HepG2 (cell line): ENCODE data around the gene RIN3. TPM values are rescaled to one million over a fixed set of nuclear protein-coding genes. Genes with fewer than 3 reads are reported as not detected.

Source experiments
- ATAC-seq: fragments of 200-7000 bp; cut with Tn5 transposase; 3 replicates; pipeline ENCODE4 v1.9.1; 2020; ENCODE audit warnings: mild to moderate bottlenecking, moderate library complexity
- BruUV-seq: library from RNA; stranded (reverse); fragments of 400-500 nt; replicated peaks from 2 replicates; lab custom pipeline; 2021; lab: Mats Ljungman, UMichigan
- CTCF ChIA-PET: fragments of 300-600 bp; formaldehyde crosslinking; extraction: SDS; loops from one replicate; lab custom pipeline; 2021; ENCODE audit warnings: low total read pairs, inconsistent platforms, low intra/inter-chr PET ratio; lab: Yijun Ruan, JAX
- POLR2A ChIA-PET: fragments of 350-600 bp; sonication (Branson Sonifier 250); formaldehyde crosslinking; loops from one replicate; lab custom pipeline; 2020; ENCODE audit warnings: antibody characterized with exemption, inconsistent platforms; lab: Yijun Ruan, JAX
- DNase-seq: peaks from one replicate; pipeline ENCODE4 v3.0.0-alpha.2; 2015; ENCODE audit warnings: low spot score
- FAIRE-seq: peaks from 3 replicates; lab custom pipeline; 2011; peaks lifted over from hg19 to GRCh38; lab: Jason Lieb, UNC
- H2AFZ ChIP-seq: one replicate; pipeline ENCODE4 v1.6.1; 2011; ENCODE audit warnings: low read length, inconsistent platforms
- H3K27ac ChIP-seq: fragments of 300-600 bp; 3 replicates; pipeline ENCODE4 v1.8.0; 2011; ENCODE audit warnings: mixed run types, mild to moderate bottlenecking, mixed read lengths, low read length, inconsistent platforms; ENCODE audit not compliant: insufficient read depth; ENCODE audit errors: extremely low read length
- H3K27me3 ChIP-seq, 2 experiments: fragments of 200-600 bp in 1 of 2; 2 replicates in 1 of 2; 3 replicates in 1 of 2; pipeline versions ENCODE4 v1.6.0 to v1.8.0; 2011; ENCODE audit warnings: low read length in 2 of 2, mild to moderate bottlenecking in 2 of 2, moderate library complexity in 2 of 2, inconsistent platforms in 1 of 2; ENCODE audit not compliant: insufficient read depth in 2 of 2, control insufficient read depth in 1 of 2
- H3K36me3 ChIP-seq, 2 experiments: fragments of 200-600 bp in 1 of 2; replicated peaks in 1 of 2; 2 replicates in 1 of 2; 3 replicates in 1 of 2; pipeline versions ENCODE4 v1.5.1 to v1.8.0; 2011; ENCODE audit warnings: low read length in 2 of 2, inconsistent platforms in 1 of 2; ENCODE audit not compliant: insufficient read depth in 2 of 2, control insufficient read depth in 1 of 2
- H3K4me1 ChIP-seq: 2 replicates; pipeline ENCODE4 v1.5.1; 2012; ENCODE audit warnings: low read length, inconsistent platforms; ENCODE audit not compliant: insufficient read depth
- H3K4me2 ChIP-seq: 2 replicates; pipeline ENCODE4 v1.6.0; 2011; ENCODE audit warnings: low read depth, low read length, inconsistent platforms
- H3K4me3 ChIP-seq, 3 experiments: fragments of 200-600 bp in 1 of 3; sonication (generic), shearing (Covaris generic) in 1 of 3; replicated peaks in 1 of 3; 2 replicates each; pipeline ENCODE4 v1.5.1; 2011 to 2016; ENCODE audit warnings: low read length in 3 of 3, inconsistent platforms in 2 of 3, low read depth in 2 of 3, mild to moderate bottlenecking in 2 of 3, control low read depth in 1 of 3, mixed read lengths in 1 of 3; ENCODE audit not compliant: insufficient read depth in 1 of 3
- H3K79me2 ChIP-seq: one replicate; pipeline ENCODE4 v1.6.1; 2011; ENCODE audit warnings: low read length, inconsistent platforms; ENCODE audit not compliant: insufficient read depth
- H3K9ac ChIP-seq: 2 replicates; pipeline ENCODE4 v1.6.0; 2011; ENCODE audit warnings: mild to moderate bottlenecking, low read depth, low read length, inconsistent platforms; ENCODE audit not compliant: insufficient read depth
- H3K9me3 ChIP-seq: 2 replicates; pipeline ENCODE4 v1.5.1; 2012; ENCODE audit warnings: mild to moderate bottlenecking, low read length
- H4K20me1 ChIP-seq: 2 replicates; pipeline ENCODE4 v1.6.0; 2011; ENCODE audit warnings: inconsistent platforms, mild to moderate bottlenecking, low read length, moderate library complexity; ENCODE audit not compliant: insufficient read depth
- AGO1 ChIP-seq: fragments of 200-400 bp; formaldehyde crosslinking; IDR thresholded peaks from 2 replicates; pipeline ENCODE4 v1.6.1; 2017; ENCODE audit warnings: mild to moderate bottlenecking, low read depth, low read length, moderate library complexity; ENCODE audit not compliant: poor library complexity, severe bottlenecking
- FOXM1 ChIP-seq: sonication (generic); formaldehyde crosslinking; IDR thresholded peaks from 2 replicates; pipeline ENCODE4 v1.5.0; 2020; ENCODE audit warnings: missing genetic modification reagents
- HMG20A ChIP-seq: IDR thresholded peaks from 2 replicates; pipeline ENCODE4 v1.6.1; 2016; ENCODE audit warnings: borderline replicate concordance
- HOXA5 ChIP-seq: sonication (generic); formaldehyde crosslinking; IDR thresholded peaks from 2 replicates; pipeline ENCODE4 v1.4.0; 2020; ENCODE audit warnings: missing genetic modification reagents
- MIER2 ChIP-seq: IDR thresholded peaks from 2 replicates; pipeline ENCODE4 v1.6.1; 2016; ENCODE audit warnings: missing biosample characterization, missing genetic modification reagents
- NKX3-1 ChIP-seq: sonication (generic); formaldehyde crosslinking; IDR thresholded peaks from 2 replicates; pipeline ENCODE4 v1.5.0; 2020; ENCODE audit warnings: missing genetic modification reagents
- RFX1 ChIP-seq: fragments of 450-650 bp; IDR thresholded peaks from 2 replicates; pipeline ENCODE4 v1.6.1; 2017
- SSRP1 ChIP-seq: IDR thresholded peaks from 2 replicates; pipeline ENCODE4 v1.6.1; 2016; ENCODE audit warnings: control low read depth
- TBL1XR1 ChIP-seq: fragments of 150-350 bp; IDR thresholded peaks from 2 replicates; pipeline ENCODE4 v1.6.1; 2014; ENCODE audit warnings: borderline replicate concordance, low read length; ENCODE audit not compliant: partially characterized antibody
- ZGPAT ChIP-seq: IDR thresholded peaks from 2 replicates; pipeline ENCODE4 v1.6.1; 2016; ENCODE audit warnings: mild to moderate bottlenecking
- ZMYM2 ChIP-seq: sonication (generic); formaldehyde crosslinking; IDR thresholded peaks from 2 replicates; pipeline ENCODE4 v1.8.0; 2022; ENCODE audit warnings: mild to moderate bottlenecking, missing genetic modification reagents
- ZNF180 ChIP-seq: sonication (generic); formaldehyde crosslinking; IDR thresholded peaks from 2 replicates; pipeline ENCODE4 v1.4.0; 2020; ENCODE audit warnings: low read depth, missing genetic modification reagents, borderline replicate concordance
- ZNF383 ChIP-seq: sonication (generic); formaldehyde crosslinking; IDR thresholded peaks from 2 replicates; pipeline ENCODE4 v1.4.0; 2020; ENCODE audit warnings: missing genetic modification reagents, mild to moderate bottlenecking, borderline replicate concordance
- WGBS: methylation state at CpG from one replicate; pipeline ENCODE4 v1.1.6; 2017; ENCODE audit warnings: low lambda C conversion rate; 5-methylcytosine and 5-hydroxymethylcytosine counted together
- in situ Hi-C: cut with HindIII; loops from 2 replicates; pipeline ENCODE4 v1.10.0; 2017; ENCODE audit warnings: low pct_unique_long_range_greater_than_20kb; ENCODE audit not compliant: extremely low pct_ligation_motif_present
- intact Hi-C: fragments of 100-400 bp; cut with micrococcal nuclease; formaldehyde crosslinking; loops from one replicate; pipeline ENCODE4 v1.10.0; 2022; ENCODE audit not compliant: unreplicated experiment
- polyA plus RNA-seq, 8 experiments: library from polyadenylated mRNA; depleted of rRNA in 3 of 8; stranded (reverse) in 7 of 8; unstranded in 1 of 8; fragments of >200 nt; fragmentation: Illumina TruSeq in 4 of 8; extraction: Trizol in 4 of 8; gene quantifications; 2 replicates each; pipeline versions ENCODE4 v1.2.1 to v1.2.3, GENCODE V29; 2011 to 2016; ENCODE audit warnings: low read depth in 4 of 8, missing spikeins in 1 of 8, mixed read lengths in 1 of 8; ENCODE audit not compliant: insufficient read depth in 1 of 8
- total RNA-seq, 5 experiments: library from RNA; depleted of rRNA; stranded (reverse); fragments of >200 nt; fragmentation: Illumina TruSeq; extraction: Trizol; gene quantifications; 2 replicates each; pipeline ENCODE4 v1.2.3, GENCODE V29; 2016; ENCODE audit warnings: low read depth in 1 of 5

RIN3 gene
- total and polyA plus RNA-seq, 2 of the 13 experiments (the other 11 are each of a cell fraction or from before 2014, with no cell fraction given), result 2.3 to 3.6 TPM

GRCh38 chr14:92649934-92650545 lies 136.5 kb downstream of the RIN3 start:
- no peak for FAIRE-seq
- ChIA-PET POLR2A (no interaction called here), CTCF (no interaction called here)
- no peak for ATAC-seq
- no peak for TF ChIP-seq ZNF180 (CRISPR knock-in tag)
- Histone ChIP-seq H3K4me1 (no peaks in the 10 kb centered on the region), H3K27me3 (no peaks in the 10 kb centered on the region; a peak in 1 of 5 replicates), H3K27ac (no peak overlapping the region), H3K4me3 (no peak overlapping the region), H3K79me2 (no peaks in the 10 kb centered on the region), H2AFZ (no peak overlapping the region), H3K4me2 (no peak overlapping the region), H3K9me3 (no peaks in the 10 kb centered on the region), H3K9ac (no peak overlapping the region), H4K20me1 (no peaks in the 10 kb centered on the region), H3K36me3 (peaks cover 1 to 3% of the 10 kb centered on the region in 2 experiments; a peak in 3 of 5 replicates)
- intact Hi-C loops, result no loop called here
- in situ Hi-C loops, result no loop called here
- DNase-seq, result no peak
- no TSS peak for BruUV-seq
- 89% methylated on average over 14 of the region's 17 CpGs for WGBS

DNA sequence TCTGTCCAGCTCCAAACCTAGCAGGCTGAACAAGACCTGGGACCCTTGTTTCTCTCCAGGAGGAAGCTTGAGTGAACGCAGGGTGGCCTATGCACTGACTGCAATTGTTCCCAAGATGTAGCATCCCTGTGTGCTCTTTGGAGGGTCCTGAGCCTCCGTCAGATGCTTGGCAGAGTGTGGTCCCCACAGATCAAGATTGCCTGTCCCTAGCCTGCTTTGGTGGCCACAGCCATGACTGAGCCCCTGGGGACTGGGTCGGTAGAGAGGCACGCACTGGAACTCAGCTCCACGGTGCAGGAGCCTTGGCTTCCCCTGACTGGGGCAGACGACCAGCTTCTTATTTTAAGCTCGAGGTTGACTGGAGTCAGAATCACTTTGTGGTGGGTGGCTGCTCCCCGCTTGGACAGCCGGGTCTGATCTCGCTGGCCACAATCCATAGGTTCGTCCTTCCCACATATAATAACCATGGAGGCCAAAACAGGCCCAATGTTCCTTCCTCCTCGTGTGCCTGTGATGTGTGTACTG lies 137.1 kb downstream of the RIN3 start:
- no peak for TF ChIP-seq HMG20A (CRISPR knock-in tag)
- TF ChIP-seq SSRP1, result no peak
- no peak for TF ChIP-seq AGO1
- TF ChIP-seq TBL1XR1, result no peak
- TF ChIP-seq MIER2 (CRISPR knock-in tag), result no peak
- no peak for TF ChIP-seq FOXM1 (CRISPR knock-in tag)
- TF ChIP-seq RFX1, result no peak
- no peak for TF ChIP-seq NKX3-1
- no peak for TF ChIP-seq ZGPAT (CRISPR knock-in tag)
- no peak for TF ChIP-seq HOXA5 (CRISPR knock-in tag)
- TF ChIP-seq ZNF383 (CRISPR knock-in tag), result no peak
- TF ChIP-seq ZMYM2 (CRISPR knock-in tag), result no peak
- TF ChIP-seq, all 625 proteins: peak for 0
- Histone ChIP-seq H3K79me2 (no peaks in the 10 kb centered on the region), H3K4me1 (no peaks in the 10 kb centered on the region), H4K20me1 (no peaks in the 10 kb centered on the region), H3K9me3 (no peaks in the 10 kb centered on the region), H3K27ac (no peak overlapping the region), H3K27me3 (no peaks in the 10 kb centered on the region), H3K9ac (no peak overlapping the region), H3K36me3 (peaks cover 1 to 3% of the 10 kb centered on the region in 2 experiments; a peak in 3 of 5 replicates), H3K4me3 (no peak overlapping the region), H3K4me2 (no peak overlapping the region), H2AFZ (no peak overlapping the region)
- ATAC-seq (no peak), DNase-seq (no peak), FAIRE-seq (no peak)
- ChIA-PET CTCF (no interaction called here), POLR2A (no interaction called here)
- BruUV-seq, result no TSS peak
- WGBS, result 94% methylated on average over 10 of the region's 12 CpGs
- intact Hi-C loops (no loop called here), in situ Hi-C loops (no loop called here)
